Dedifferentiated amniotic fluid mesenchymal stem cell (primary cell): ENCODE measurements around the gene EGR2.
A peak's percentile ranks its signal among the peaks of the same experiment; 100 is the strongest.

ENCODE experiments used
- DNase-seq: peaks from one replicate; pipeline ENCODE4 v3.0.0-alpha.2; 2016; ENCODE audit errors: extremely low spot score

Gene EGR2

DNA sequence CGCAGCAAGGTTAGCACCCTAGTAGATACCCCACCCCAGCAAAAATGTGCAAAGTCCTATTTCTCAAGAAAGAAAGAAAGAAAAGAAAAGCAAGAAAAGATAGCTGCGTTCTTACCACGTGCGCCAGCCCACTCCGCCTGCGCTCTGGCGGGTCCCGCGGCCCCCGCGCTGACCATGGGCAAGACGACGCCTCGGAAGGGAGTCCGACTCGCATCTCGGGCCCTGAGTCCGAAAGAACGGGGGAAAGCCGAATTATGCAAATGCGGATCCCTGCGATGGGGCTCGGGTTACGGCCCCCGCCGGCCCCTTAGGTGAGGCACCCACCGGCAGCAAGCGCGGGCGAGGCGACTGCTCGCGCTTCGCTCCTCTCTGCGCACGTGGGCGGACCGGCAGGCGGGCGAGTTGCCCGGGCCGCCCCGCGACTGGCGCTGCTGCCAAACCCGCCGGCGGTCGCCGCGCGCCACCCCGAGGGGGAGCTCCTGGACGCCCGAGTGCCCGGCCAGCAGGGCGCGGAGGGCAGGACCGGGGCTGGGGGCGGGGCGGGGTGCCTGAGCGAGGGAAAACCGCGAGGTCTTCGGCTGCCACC, 2.4 kb upstream of the EGR2 start:
- DNase-seq, result no peak

GRCh38 chr10:62817766-62818425, 1.7 kb upstream of the EGR2 start:
- no peak for DNase-seq

- DNase-seq, result no peak
Observed at GRCh38 chr10:62817121-62817765, 1.1 kb upstream of the EGR2 start.

GRCh38 chr10:62816076-62816330, 163 bp downstream of the EGR2 start:
- no peak for DNase-seq

DNA sequence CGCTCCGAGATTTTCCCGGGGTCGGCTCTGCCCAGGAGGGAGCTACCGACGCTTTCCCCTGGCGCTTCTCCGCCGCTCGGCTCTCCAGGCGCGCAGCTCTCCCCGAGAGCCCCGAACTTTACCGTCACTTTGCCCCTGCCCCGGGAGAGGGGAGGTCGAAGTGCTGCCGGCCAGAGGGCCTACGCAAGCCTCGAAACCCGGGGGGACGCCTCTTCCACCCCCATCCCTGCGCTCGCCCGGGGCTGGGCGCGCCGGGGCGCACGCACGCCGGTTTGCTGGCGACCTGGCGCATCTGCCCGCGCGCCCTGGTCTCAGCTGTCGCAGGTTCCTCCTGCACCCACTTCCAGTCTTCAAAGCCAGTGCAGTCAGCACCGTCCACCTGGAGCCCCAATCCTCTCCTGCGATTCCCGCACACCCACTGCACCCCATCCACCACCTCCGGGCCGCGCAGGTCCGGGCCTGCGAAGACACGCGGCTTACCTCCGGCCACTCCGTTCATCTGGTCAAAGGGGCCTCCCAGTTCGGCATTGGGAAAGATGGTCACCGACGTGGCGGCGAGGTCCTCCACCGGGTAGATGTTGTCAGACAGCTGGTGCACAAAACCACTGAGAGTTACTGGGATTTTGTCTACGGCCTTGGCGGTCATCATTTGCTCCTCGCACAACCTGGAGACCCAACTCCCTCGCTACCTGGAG, 638 bp downstream of the EGR2 start:
- no peak for DNase-seq

DNA sequence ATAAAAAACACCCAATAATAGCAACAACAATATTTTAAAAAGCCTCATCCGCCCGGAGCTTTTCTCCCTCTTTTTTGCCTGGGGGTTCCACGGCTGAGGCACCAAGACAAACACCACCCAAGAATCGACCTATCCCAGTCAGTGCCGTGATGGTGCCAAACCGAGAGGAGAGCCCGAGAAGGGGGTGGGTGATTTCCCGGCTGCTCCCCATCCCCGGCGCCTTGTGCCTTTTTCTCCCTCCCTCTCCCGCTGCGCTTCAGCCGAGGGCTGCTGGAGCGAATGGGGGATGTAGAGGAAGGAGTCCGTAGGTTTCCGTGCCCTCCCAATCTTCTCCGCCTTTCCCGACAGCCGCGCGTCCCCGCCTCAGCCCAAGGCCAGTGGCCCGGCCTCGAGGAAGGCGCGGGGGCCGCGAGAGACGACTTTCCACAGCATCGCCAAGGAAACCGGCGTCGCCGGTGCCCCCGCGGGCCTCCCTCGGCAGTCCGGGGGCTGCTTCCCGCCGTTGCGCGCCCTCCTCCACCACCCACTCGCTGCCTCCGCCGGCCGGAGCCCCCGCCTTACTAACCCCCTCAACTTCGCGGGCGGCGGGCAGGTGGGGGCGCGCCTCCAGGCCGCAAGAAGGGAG, 1.3 kb downstream of the EGR2 start:
- no peak for DNase-seq

- no peak for DNase-seq
Observed at GRCh38 chr10:62813981-62814380, 2.2 kb downstream of the EGR2 start.

GRCh38 chr10:62813453-62813852, 2.7 kb downstream of the EGR2 start:
- no peak for DNase-seq

DNA sequence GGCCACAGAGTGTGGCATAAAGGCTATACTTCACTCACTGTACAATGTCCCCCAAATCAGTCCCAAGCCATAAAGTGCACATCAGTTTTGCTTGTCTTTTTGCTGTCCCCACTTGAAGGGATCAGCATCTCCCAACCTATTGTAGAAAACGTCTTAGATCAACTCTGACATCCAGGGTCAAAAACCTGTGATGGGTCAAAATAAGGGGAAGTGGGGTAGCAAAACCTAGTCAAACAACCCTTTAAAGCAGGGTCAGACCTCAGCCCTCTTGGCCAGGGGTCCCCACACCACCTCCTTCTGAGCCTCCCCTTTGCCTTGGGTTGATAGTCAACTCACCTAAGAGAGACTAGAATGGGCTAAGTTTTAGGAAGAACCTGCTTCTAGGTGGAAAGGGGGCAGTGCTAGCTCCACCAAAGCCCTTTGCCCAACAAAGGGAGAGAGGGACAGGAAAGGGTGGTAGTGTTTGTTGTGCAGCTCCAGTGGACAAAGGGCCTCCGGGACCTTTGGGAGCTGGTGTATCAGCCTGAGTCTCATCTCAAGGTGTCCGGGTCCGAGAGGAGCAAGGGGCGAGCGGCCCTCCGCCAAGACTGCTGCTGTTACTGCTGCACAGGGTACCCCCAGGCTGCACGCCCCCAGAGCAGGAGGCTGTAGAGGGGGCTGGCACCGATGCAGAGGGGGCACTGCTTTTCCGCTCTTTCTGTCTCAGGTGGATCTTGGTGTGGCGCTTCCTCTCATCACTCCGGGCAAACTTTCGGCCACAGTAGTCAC, 3.3 kb downstream of the EGR2 start:
- DNase-seq, result no peak

DNA sequence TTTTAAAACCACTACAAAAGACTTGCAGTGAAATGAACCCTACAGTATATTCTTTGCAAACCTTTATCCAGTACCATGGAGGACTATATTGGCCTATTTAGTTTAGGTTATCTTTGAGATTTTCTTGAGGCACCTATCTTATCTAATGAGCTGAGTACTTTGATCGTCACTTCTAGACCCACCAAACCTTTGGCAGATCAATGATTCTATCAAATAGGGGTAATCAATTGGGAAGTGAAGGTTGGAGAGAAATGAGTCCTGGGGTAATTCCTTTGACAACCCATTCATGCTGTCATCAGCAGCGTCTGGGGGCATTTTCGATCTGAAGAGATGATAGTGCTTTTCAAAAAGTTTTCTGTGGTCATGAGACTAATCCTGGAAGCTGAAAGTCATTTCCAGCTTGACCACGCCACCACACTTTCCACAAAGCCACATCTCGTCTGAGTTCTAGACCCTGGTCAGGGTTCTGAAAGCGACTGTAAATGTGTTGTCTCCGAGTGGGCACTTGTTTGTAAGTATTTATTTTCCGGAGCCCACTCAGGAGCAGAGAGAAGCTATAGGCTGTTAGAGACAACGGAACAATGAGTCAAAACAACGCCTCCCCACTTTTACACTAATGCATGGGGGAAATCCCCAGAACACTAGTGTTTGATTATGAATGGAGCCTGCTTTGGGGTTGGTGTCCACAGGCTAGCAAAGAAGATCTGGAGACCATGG, 4.8 kb downstream of the EGR2 start:
- no peak for DNase-seq

- no peak for DNase-seq
Observed at GRCh38 chr10:62810156-62810902, 5.8 kb downstream of the EGR2 start.

- no peak for DNase-seq
Observed at GRCh38 chr10:62806251-62806650, 9.9 kb downstream of the EGR2 start.

- no peak for DNase-seq
Observed at GRCh38 chr10:62805231-62806099, 10.7 kb downstream of the EGR2 start.

DNA sequence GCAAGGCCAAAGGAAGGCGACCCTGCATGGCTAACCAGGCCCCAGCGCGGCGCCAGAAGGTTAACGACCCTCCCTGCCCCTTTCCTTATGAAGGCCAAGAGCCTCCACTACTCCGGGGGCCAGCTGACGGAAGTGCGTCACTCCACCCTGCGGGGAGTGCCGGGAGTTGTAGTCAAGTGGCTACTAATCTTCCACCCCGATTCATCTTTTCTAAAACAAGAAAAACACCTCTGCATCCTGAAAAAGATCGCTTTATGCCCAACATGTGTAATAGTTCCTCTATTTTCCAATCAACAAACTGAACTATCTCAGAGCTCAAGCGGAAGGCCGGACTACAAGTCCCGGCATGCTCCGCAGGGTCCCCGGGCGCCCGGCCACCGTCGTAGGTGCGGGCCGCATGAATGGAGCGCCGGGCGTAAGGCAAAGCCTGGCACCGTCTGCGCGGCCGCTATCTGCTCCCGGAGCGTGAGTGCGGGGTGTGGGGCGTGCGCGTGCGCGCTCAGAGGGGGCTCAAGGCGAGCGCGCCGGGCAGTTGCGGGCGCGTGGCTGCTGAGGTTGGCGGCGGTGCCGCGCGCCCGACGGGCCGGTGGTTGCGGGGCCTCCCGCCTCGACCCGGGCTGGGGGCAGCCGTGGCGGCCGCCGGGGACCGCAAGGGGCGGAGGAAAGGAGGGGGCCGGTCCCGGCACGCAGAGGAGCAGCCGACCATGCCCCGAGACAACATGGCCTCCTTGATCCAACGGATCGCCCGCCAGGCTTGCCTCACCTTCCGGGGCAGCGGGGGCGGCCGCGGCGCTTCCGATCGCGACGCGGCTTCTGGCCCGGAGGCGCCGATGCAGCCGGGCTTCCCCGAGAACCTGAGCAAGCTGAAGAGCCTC, 11.6 kb downstream of the EGR2 start, which contains the start of gene ADO:
Gene ADO (plus strand): TSS at position 365 of the 875 bp plus-strand sequence. CDS start 340 bp downstream, at position 705.
- DNase-seq, result peak; percentile 69

GRCh38 chr10:62803724-62804355, 12.3 kb downstream of the EGR2 start:
- DNase-seq, result no peak

DNA sequence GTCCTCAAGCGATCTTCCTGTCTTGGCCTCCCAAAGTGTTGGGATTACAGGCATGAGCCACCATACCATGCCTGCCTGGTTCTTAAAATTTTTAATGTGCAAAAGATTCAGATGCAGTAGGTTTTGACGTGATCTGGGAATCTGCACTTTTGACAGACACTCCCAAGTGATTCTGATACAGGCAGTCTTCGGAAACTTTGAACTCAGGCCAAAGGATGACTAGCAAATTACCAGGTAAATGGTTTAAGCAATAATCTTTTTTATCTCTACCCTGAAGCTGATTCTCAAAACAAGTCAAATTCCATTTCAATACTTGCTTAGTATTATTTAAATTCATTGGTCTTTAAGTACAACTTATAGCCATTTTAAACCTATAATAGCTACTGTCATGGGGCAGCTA, 14.3 kb downstream of the EGR2 start:
- no peak for DNase-seq

DNA sequence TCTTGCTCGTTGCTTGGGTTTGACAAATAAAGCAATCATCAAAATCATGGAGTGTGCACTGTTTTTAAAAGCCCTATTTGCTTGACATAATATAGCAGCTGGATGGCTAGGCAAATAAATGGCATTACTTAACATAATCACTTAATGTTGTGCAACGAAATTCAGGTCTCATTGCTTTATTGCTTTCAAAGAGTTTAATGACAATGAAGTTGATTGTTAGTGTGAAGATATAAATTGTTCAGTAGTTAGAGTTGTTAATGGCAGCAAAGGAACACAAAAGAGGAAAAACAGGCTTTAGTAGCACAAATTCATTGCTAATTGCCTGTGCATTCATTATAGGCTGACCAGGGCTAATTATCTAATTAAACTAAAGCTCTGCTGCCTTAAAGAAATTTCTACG, 19.3 kb downstream of the EGR2 start:
- DNase-seq, result no peak

DNA sequence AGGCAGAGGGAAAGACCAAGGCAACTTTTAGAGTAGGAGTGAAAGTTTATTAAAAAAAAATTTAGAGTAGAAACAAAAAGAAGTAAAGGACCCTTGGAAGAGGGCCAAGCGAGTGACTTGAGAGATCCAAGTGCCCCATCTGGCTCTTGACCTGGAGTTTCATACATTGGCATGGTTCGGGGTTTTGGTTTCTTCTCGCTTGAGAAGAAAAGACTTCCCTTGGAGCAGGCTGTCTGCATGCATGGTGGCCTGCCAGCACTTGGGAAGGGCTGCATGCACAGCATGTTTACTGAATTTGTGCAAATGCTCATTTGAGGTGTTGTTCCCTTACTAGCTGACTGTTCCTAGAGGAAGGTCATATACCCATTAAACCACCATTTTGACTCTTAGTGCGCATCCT, 20.4 kb downstream of the EGR2 start:
- DNase-seq, result no peak
